ENCODE measurements around the gene OLR1. TPM values are rescaled to one million over a fixed set of nuclear protein-coding genes. Genes with fewer than 3 reads are reported as not detected.
"Not testable (repeated sequence)": the region's sequence is repeated elsewhere in the genome, so short reads cannot be mapped to it uniquely, and the experiment has no call there.

The OLR1 gene
- total RNA-seq, 4 donors from 2014 or later = not detected

DNA sequence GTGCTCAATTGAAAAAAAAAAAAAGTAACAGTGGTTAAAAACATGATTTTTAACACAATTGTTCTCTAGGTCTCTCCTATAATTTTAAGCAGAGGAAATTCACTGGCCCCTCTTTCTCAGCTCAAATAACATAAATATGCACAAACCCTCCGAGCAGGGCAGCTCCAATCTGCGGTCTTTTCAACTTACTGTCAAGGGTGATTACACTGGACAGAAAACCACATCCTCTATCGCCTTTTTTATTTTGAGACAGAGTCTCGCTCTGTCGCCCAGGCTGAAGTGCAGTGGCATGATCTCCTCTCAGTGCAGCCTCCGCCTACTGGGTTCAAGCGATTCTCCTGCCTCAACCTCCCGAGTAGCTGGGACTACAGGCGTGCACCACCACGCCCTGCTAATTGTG lies 24.3 kb upstream of the OLR1 start:
- DNase-seq (ENCODE audit: low spot score in 2 of 2) = no peak
- 77 to 88% methylated on average over 10 of the region's 10 CpGs for WGBS, 2 donors
- no peak for TF ChIP-seq POLR2A (IDR thresholded peaks at IDR 0.05)
- TF ChIP-seq, protein P1, sequence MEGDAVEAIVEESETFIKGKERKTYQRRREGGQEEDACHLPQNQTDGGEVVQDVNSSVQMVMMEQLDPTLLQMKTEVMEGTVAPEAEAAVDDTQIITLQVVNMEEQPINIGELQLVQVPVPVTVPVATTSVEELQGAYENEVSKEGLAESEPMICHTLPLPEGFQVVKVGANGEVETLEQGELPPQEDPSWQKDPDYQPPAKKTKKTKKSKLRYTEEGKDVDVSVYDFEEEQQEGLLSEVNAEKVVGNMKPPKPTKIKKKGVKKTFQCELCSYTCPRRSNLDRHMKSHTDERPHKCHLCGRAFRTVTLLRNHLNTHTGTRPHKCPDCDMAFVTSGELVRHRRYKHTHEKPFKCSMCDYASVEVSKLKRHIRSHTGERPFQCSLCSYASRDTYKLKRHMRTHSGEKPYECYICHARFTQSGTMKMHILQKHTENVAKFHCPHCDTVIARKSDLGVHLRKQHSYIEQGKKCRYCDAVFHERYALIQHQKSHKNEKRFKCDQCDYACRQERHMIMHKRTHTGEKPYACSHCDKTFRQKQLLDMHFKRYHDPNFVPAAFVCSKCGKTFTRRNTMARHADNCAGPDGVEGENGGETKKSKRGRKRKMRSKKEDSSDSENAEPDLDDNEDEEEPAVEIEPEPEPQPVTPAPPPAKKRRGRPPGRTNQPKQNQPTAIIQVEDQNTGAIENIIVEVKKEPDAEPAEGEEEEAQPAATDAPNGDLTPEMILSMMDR (IDR thresholded peaks at IDR 0.05) = no peak
- intact Hi-C loops (cut with DNase I; ENCODE audit: low total_unique reads) = no loop called here
- no peak overlapping the region for H3K4me3 ChIP-seq (ENCODE audit: low read depth, poor library complexity, severe bottlenecking)

DNA sequence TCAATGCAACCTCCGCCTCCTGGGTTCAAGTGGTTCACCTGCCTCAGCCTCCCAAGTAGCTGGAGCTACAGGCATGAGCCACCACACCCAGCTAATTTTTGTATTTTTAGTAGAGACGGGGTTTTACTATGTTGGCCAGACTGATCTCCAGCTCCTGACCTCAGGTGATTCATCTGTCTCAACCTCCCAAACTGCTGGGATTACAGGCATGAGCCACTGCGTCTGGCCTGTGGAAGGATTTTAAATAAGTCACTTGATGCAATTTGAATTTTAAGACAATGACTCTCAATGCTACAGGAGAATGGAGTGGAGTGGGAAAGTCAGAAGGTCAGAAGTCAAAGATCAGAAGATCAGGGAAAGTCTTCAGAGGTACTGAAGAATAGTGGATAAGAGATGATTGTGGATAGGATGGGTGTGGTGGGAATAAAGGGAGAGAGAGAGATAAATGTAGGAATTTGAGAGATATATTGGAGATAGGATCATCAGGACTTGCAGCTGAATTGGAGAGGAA lies 22.3 kb upstream of the OLR1 start:
- TF ChIP-seq, protein P1 (IDR thresholded peaks at IDR 0.05) = no peak
- TF ChIP-seq POLR2A (IDR thresholded peaks at IDR 0.05) = no peak
- intact Hi-C loops (cut with DNase I; ENCODE audit: low total_unique reads) = no loop called here
- DNase-seq (ENCODE audit: low spot score in 2 of 2) = no peak
- WGBS, 2 donors = 92 to 93% methylated on average over 3 of the region's 3 CpGs
- no peak overlapping the region for H3K4me3 ChIP-seq (ENCODE audit: low read depth, poor library complexity, severe bottlenecking)

DNA sequence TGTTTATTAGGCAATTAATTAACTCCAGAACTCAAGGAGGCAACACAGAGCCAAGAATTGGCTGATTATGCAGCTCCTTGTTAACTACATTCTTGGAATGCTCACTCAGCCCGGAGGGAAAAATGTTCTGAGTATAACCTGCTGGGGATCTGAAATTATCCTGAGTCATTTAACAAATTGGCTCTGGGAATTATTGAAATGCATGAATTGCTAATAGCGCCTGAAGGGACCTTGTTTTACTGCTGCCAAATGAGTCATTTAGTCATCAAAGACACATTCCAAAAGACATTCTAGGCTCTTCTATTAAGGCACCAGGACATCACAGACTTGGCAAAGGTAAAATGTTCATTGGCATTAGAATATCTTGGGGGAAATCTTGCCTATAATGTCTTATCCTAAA lies 19.9 kb upstream of the OLR1 start:
- no peak for TF ChIP-seq POLR2A (IDR thresholded peaks at IDR 0.05)
- TF ChIP-seq, protein P1 (IDR thresholded peaks at IDR 0.05) = no peak
- DNase-seq (ENCODE audit: low spot score in 2 of 2) = no peak
- intact Hi-C loops (cut with DNase I; ENCODE audit: low total_unique reads) = no loop called here
- no peak overlapping the region for H3K4me3 ChIP-seq (ENCODE audit: low read depth, poor library complexity, severe bottlenecking)
- 14 to 16% methylated on average over 2 of the region's 2 CpGs for WGBS, 2 donors

DNA sequence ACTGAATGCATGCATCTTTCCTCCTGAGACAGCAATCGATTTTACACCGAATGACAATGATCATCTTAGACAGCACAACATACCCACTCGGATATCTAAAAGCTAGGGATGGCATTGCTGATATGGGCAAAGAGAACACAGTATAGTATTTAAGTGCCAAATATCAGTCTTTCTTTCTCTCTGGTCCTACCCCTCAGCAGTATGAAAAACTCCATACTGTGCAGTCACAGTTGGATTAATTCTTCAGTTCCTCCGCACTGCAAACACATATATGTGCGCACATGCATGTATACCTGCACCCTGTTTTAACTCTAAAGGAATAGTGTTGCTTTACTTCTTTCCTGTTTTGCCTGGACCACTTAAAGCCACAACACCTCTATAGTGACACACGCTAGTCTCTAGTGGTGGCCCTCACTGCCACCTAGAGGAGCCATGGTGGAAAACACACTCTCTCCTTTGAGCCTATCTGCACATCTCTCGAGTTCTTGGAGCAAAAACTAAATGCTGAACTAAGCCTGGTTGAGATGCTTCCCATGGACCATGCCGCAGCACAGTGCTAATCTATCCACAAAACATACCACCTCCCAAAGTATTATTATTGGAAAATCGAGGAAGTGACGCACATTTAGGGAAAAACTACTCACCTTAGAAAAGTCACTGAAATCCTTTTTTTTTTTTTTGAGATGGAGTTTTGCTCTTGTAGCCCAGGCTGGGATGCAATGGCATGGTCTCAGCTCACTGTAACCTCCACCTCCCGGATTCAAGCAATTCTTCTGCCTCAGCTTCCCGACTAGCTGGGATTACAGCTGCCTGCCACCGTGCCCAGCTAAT lies 18.8 kb upstream of the OLR1 start:
- intact Hi-C loops (cut with DNase I; ENCODE audit: low total_unique reads) = no loop called here
- no peak overlapping the region for H3K4me3 ChIP-seq (ENCODE audit: low read depth, poor library complexity, severe bottlenecking)
- peak in 1 of 2 donors; percentile 44 for DNase-seq (ENCODE audit: low spot score in 2 of 2)
- 40 to 43% methylated on average over 13 of the region's 13 CpGs for WGBS, 2 donors
- TF ChIP-seq, protein P1 (IDR thresholded peaks at IDR 0.05) = no peak
- no peak for TF ChIP-seq POLR2A (IDR thresholded peaks at IDR 0.05)

DNA sequence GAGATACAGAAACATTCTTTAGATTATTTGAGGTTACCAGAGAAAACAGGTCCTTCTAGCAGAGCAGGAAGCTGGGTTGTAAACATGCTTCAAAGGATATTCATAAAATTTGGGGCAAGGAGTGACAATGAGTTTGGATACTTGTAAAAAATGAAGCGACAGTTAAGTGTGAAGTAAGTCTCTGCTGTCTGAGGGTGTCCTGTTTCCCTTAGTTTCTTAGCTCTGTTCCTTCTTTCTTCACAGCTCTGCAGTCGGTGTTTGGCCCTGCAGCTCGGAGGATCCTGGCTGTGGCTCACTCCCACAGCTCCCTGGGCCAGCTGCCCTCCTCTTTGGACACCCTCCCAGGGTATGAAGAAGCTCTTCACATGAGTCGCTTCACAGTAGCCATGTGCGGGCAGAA lies 17.7 kb upstream of the OLR1 start:
- no peak overlapping the region for H3K4me3 ChIP-seq (ENCODE audit: low read depth, poor library complexity, severe bottlenecking)
- intact Hi-C loops (cut with DNase I; ENCODE audit: low total_unique reads) = no loop called here
- no peak for DNase-seq (ENCODE audit: low spot score in 2 of 2)
- TF ChIP-seq, protein P1 (IDR thresholded peaks at IDR 0.05) = no peak
- no peak for TF ChIP-seq POLR2A (IDR thresholded peaks at IDR 0.05)
- 32 to 33% methylated on average over 5 of the region's 5 CpGs for WGBS, 2 donors

DNA sequence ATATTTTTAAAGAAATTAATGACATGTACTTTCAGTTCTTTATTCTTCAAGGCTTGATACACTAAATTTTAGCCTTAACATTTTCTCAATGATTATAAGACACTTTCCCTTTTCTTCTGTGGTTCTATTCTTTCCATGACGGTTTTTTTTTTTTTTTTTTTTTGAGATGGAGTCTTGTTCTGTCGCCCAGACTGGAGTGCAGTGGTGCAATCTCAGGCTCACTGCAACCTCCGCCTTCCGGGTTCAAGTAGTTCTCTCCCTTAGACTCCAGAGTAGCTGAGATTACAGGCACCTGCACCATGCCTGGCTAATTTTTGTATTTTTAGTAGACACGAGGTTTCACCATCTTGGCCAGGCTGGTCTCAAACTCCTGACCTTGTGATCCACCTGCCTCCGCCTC lies 15.0 kb upstream of the OLR1 start:
- DNase-seq (ENCODE audit: low spot score in 2 of 2); H3K4me3 ChIP-seq (ENCODE audit: low read depth, poor library complexity, severe bottlenecking); intact Hi-C loops (cut with DNase I; ENCODE audit: low total_unique reads): not testable (repeated sequence)
- 81 to 89% methylated on average over 6 of the region's 6 CpGs for WGBS, 2 donors

All from lower leg skin (tissue), 4 donors.